ENCODE data around the gene C17orf113. TPM values are rescaled to one million over a fixed set of nuclear protein-coding genes. Genes with fewer than 3 reads are reported as not detected.

The C17orf113 gene
- total RNA-seq, 1 donor from 2014 or later, result 0.21 TPM

DNA sequence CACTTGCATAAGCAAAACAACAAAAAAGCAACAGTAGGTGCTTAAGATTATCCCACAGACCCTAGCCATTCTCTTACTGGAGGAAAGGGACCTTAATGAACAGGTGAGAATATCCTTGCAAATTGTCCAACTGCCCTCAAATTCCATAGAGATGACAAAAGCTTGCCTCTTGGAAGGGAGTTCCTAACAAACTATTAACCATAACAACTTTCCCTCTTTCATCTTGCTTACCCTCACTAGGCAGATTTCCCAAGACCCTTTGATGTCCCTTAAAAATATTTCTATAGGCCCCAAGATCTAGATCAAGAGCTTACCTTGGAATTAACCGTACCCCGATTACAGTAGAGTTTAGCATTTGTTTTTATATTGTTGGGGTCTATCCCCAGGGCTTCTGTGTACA lies 62.0 kb downstream of the C17orf113 start:
- TF ChIP-seq CTCF (IDR thresholded peaks at IDR 0.05), result no peak
- Histone ChIP-seq H3K27me3 (no peaks in the 10 kb centered on the region), H3K4me1 (no peaks in the 10 kb centered on the region), H3K36me3 (peaks cover 82 to 97% of the 10 kb centered on the region in 2 donors), H3K27ac (no peak overlapping the region), H3K9me3 (no peaks in the 10 kb centered on the region), H3K4me3 (no peak overlapping the region)
- intact Hi-C loops (cut with DNase I), result no loop called here
- no peak for DNase-seq (ENCODE audit: low spot score in 2 of 2)

Other genes with a start within 250 kb of the C17orf113 start
- gene P3H4, start 238.7 kb downstream of the C17orf113 start, total RNA-seq, result 61.4 TPM
- gene FKBP10, start 237.6 kb downstream of the C17orf113 start, total RNA-seq, result 388 TPM
- gene NT5C3B, start 214.4 kb downstream of the C17orf113 start, total RNA-seq, result 36.7 TPM
- gene KLHL10, start 212.8 kb downstream of the C17orf113 start, total RNA-seq, result not detected
- 8.9 TPM for gene KLHL11, start 185.2 kb downstream of the C17orf113 start, total RNA-seq
- 64.4 TPM for gene ACLY, start 131.7 kb downstream of the C17orf113 start, total RNA-seq
- not detected for gene ODAD4, start 120.0 kb downstream of the C17orf113 start, total RNA-seq
- 72.9 TPM for gene CNP, start 83.8 kb downstream of the C17orf113 start, total RNA-seq
- 79.7 TPM for gene DNAJC7, start 33.2 kb downstream of the C17orf113 start, total RNA-seq
- 63.6 TPM for gene NKIRAS2, start 30.5 kb downstream of the C17orf113 start, total RNA-seq
- not detected for gene ZNF385C, start 47.9 kb upstream of the C17orf113 start, total RNA-seq
- 1.7 TPM for gene DHX58, start 62.1 kb upstream of the C17orf113 start, total RNA-seq
- gene KAT2A, start 70.8 kb upstream of the C17orf113 start, total RNA-seq, result 94.3 TPM
- not detected for gene HSPB9, start 72.2 kb upstream of the C17orf113 start, total RNA-seq
- gene RAB5C, start 104.4 kb upstream of the C17orf113 start, total RNA-seq, result 137 TPM
- not detected for gene KCNH4, start 130.5 kb upstream of the C17orf113 start, total RNA-seq
- gene HCRT, start 134.9 kb upstream of the C17orf113 start, total RNA-seq, result not detected
- 94.3 TPM for gene GHDC, start 143.9 kb upstream of the C17orf113 start, total RNA-seq
- 80.6 TPM for gene STAT5B, start 225.8 kb upstream of the C17orf113 start, total RNA-seq
- 105 TPM for gene STAT5A, start 237.9 kb upstream of the C17orf113 start, total RNA-seq

All from ascending aorta (tissue), 2 donors.